Inferior parietal cortex (tissue), 1 donor: ENCODE results near the gene ATP7A.
A peak's percentile ranks its signal among the peaks of the same experiment; 100 is the strongest.
"Not testable (repeated sequence)": the region's sequence is repeated elsewhere in the genome, so short reads cannot be mapped to it uniquely, and the experiment has no call there.

Experiments used
- DNase-seq: peaks from one replicate; pipeline ENCODE4 v3.0.0-alpha.2; 2016; ENCODE audit errors: extremely low spot score

The ATP7A gene

DNA sequence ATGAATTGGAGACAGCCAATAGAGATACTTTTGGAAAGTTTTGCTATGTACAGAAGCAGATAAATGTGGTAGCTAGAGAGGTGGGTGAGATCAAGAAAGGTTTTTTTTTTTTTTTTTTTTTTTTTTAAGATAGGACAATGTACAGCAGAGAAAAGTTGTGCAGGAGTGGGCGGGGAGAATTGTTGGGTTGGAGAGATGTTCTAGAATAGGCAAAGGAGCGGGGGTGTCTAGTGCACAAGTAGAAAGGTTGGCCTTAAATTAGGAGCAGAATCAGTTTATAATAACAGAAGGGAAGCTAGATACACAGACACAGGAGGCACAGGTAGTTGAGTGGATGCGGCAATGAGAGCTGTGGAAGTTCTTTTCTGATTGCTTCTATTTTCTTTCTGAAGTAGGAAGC lies 127.4 kb downstream of the ATP7A start:
- no peak for DNase-seq

GRCh38 chrX:78042601-78043000 lies 132.1 kb downstream of the ATP7A start:
- DNase-seq = no peak

- DNase-seq = no peak
These were observed 135.9 kb downstream of the ATP7A start for GRCh38 chrX:78046362-78046761.

DNA sequence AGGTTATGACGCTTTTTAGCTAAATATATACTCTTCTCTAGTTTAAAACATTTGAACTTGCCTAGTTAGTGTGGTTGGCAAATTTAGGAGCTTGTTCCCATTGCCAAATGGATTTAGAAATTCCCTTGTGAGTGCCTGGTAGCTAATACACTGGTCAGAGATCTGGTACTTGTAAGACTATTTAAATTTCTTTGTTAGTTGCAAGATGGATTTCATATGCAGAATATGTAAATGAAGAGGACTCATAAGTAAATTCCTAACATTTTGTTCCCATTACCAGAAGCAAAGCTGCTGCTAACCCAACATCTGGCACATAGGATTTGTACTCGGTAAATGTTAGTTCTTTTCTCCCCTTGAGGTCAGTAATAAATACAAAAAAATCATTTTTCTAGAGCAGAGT lies 137.6 kb downstream of the ATP7A start:
- DNase-seq = no peak

DNA sequence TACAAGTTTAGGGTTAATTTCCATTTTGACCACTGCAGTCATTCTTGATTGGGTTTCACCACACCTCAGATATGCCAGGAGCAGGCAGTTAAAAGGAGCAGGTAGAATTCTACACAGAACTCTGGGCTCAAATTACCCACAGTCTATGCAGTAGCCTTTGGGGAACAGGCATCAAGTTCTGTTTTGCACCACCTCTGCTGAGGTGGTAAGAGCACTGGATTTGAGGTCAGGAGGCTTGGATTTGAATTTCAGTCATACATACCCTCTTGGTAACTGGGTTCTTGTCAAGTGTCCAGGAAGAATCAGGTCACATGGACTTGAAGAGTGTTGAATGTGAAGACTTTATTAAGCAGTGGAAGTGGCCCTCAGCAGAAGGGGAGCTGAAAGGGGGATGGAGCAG lies 153.2 kb downstream of the ATP7A start:
- DNase-seq = no peak

DNA sequence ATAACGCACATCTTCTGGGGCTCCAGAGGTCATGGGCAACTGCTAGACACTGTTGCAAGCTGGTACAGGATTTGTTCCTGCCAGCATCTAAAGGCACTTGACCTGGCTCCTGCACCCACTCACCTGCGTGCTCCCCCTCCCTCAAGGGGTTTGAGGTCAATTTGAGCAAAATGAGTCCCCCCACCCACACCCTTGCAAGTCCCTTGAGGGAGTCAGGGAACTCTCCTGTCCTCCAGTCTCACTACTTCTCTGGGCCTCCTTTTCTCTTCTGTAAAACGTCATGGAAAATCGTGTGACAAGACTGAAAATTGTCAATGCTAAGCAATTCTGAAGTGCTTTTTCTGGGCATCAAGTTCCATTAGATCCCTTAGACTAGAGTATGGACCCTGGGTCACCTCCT lies 153.7 kb downstream of the ATP7A start:
- DNase-seq = no peak

- DNase-seq = peak; percentile 14
These were observed 154.5 kb downstream of the ATP7A start for GRCh38 chrX:78064698-78065601.

GRCh38 chrX:78066110-78066509 lies 155.6 kb downstream of the ATP7A start:
- DNase-seq = no peak

GRCh38 chrX:78071331-78071730 lies 160.8 kb downstream of the ATP7A start:
- no peak for DNase-seq

DNA sequence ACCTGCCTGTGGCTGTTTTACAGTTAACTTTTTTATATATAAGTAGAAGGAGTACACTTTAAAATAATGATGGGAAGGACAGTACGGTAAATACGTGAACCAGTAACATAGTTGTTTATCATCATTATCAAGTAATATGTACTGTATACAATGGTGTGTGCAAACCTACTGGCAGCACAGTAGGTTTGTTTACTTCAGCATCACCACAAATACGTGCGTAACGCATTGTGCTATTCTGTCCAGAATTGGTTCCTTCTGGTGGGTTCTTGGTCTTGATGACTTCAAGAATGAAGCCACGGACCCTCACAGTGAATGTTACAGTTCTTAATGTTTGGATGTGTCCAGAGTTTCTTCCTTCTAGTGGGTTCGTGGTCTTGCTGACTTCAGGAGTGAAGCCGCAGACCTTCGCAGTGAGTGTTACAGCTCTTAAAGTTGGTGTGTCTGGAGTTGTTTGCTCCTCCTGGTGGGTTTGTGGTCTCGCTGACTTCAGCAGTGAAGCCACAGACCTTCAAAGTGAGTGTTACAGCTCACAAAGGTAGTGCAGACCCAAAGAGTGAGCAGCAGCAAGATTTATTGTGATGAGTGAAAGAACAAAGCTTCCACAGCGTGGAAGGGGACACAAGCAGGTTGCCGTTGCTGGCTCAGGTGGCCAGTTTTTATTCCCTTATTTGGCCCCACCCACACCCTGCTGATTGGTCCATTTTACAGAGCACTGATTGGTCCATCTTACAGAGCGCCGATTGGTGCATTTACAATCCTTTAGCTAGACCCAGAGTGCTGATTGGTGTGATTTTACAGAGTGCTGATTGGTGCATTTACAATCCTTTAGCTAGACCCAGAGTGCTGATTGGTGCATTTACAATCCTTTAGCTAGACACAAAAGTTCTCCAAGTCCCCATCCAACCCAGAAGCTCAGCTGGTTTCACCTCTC lies 162.9 kb downstream of the ATP7A start:
- DNase-seq = not testable (repeated sequence)

GRCh38 chrX:78074088-78074487 lies 163.6 kb downstream of the ATP7A start:
- DNase-seq = no peak

DNA sequence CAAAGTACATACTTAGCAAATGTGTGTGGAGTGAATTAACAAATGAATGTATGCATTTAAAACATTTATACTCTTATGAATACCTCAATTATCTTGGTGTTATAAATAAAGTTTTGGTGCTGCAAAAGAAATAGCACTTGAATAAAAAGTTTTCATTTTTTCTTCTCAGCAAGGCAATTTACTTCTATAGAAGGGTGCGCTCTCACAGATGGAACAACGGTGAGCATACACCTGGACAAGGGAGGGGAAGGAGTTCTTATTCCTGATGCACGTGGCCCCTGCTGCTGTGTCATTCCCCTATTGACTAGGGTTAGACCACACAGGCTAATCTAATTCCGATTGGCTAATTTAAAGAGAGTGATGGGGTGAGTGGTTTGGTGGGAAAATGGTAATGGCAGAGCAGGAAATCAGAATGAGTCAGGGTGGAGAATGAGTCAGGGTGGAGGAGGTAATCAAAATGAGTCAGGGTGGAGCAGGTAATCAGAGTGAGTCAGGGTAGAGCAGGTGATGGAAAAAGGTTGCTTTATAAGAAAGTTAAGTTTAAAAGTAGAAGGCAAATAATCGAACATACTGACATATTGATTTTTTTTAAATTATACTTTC lies 165.4 kb downstream of the ATP7A start:
- DNase-seq = no peak

DNA sequence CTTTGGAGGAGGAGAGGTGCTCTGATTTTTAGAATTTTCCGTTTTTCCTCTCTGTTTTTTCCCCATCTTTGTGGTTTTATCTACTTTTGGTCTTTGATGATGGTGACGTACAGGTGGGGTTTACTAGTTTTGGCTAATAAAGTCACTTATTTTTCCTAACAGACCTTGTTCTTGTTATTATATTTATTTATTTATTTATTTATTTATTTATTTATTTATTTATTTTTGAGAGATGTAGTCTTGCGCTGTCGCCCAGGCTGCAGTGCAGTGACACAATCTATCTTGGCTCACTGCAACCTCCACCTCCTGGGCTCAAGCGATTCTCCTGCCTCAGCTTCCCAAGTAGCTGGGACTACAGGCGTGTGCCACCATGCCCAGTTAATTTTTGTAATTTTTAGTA lies 170.9 kb downstream of the ATP7A start:
- DNase-seq = not testable (repeated sequence)

DNA sequence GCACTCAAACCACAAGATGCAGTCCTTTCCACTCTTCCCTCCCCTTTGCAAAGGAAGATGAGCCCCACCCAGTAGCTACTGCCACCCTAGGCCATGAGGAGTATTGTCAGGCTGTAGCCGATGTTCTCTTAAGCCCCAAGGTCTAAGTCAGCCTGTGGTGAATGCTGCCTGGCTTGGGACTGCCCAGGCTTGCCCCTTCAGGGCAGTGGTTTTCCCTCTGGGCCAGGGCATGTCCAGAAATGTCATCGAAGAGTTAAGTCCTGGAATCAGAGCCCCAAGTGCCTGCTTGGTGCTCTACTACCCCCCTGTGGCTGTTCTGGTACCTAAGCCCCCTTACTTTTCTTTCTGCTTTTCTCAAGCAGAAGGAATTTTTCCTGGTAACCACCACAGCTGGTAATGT lies 181.8 kb downstream of the ATP7A start:
- DNase-seq = no peak

DNA sequence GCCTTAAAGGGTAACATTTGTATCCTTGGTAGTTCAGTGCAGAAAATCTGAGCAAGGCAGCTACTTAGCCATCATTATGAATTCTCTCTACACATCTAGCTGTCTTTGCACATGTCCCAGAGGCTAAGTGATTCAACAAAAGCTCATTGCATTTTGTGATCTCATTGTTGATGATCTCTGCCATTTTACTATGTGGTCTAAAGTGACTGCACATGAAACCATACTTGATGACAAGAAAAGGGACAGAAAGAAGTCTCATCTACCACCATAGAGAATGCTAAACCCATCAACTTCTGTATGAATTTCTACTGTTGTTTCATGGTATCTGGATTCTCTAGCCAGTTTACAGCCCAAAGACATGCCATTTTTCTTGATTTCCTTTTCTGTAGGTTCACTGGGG lies 187.6 kb downstream of the ATP7A start:
- DNase-seq = no peak
